ENCODE data around the gene ZNF669. TPM values are rescaled to one million over a fixed set of nuclear protein-coding genes. Genes with fewer than 3 reads are reported as not detected.

ZNF669 gene
- polyA plus RNA-seq, 3 donors = 5.1 to 8.9 (median 8.9) TPM

- H4K20me1 ChIP-seq (ENCODE audit: insufficient read depth, low read length) = no peaks in the 10 kb centered on the region
- H3K9me3 Mint-ChIP-seq = peaks cover 10 to 23% (median 17%) of the 10 kb centered on the region in 7 donors
- no peak for DNase-seq
- no peaks in the 10 kb centered on the region for H3K4me1 ChIP-seq (ENCODE audit: control insufficient read depth in 1 of 2, insufficient read depth in 2 of 2, low read length in 2 of 2)
- H3K27ac Mint-ChIP-seq = no peak overlapping the region
- H3K27me3 ChIP-seq (ENCODE audit: control insufficient read depth in 2 of 2, insufficient read depth in 2 of 2, low read length in 2 of 2) = no peaks in the 10 kb centered on the region
- H3K4me3 Mint-ChIP-seq = no peak overlapping the region
- peaks cover 1 to 5% (median 4%) of the 10 kb centered on the region in 3 donors for H3K27me3 Mint-ChIP-seq (ENCODE audit: low read depth in 3 of 3)
- H3K79me2 ChIP-seq (ENCODE audit: insufficient read depth, low read length) = no peaks in the 10 kb centered on the region
- H3K9me3 ChIP-seq (replicated peaks in 1 of 2; ENCODE audit: control insufficient read depth in 1 of 2, insufficient read depth in 1 of 2, low read length in 2 of 2) = peaks cover 8 to 15% of the 10 kb centered on the region in 2 donors
- H3K4me3 ChIP-seq (replicated peaks in 1 of 3; ENCODE audit: low read depth in 2 of 3, low read length in 3 of 3) = no peak overlapping the region
- no peak overlapping the region for H3K9ac ChIP-seq (ENCODE audit: insufficient read depth, low read length, poor library complexity, severe bottlenecking)
- WGBS (ENCODE audit: insufficient coverage) = 80% methylated on average over 12 of the region's 17 CpGs
- H3K36me3 ChIP-seq (replicated peaks in 1 of 2; ENCODE audit: control insufficient read depth in 1 of 2, insufficient read depth in 2 of 2, low read length in 2 of 2) = no peaks in the 10 kb centered on the region
- intact Hi-C loops (cut with micrococcal nuclease) = no loop called here
- H3K27ac ChIP-seq (ENCODE audit: low read depth in 1 of 2, low read length in 2 of 2) = no peak overlapping the region
- H3K36me3 Mint-ChIP-seq = no peaks in the 10 kb centered on the region
- H3K4me2 ChIP-seq (replicated peaks; ENCODE audit: extremely low read depth, low read length, poor library complexity, severe bottlenecking) = no peak overlapping the region
- no peak overlapping the region for H2AFZ ChIP-seq (ENCODE audit: insufficient read depth, low read depth, low read length, poor library complexity, severe bottlenecking)
- no peak for TF ChIP-seq CTCF (IDR thresholded peaks at IDR 0.05)
- no peaks in the 10 kb centered on the region for H3K4me1 Mint-ChIP-seq
Observed at GRCh38 chr1:247089616-247090375, 14.4 kb downstream of the ZNF669 start.

- H3K9me3 Mint-ChIP-seq = peaks cover 6 to 16% (median 14%) of the 10 kb centered on the region in 7 donors
- intact Hi-C loops (cut with micrococcal nuclease) = no loop called here
- peaks cover 2 to 8% of the 10 kb centered on the region in 2 donors for H3K9me3 ChIP-seq (replicated peaks in 1 of 2; ENCODE audit: control insufficient read depth in 1 of 2, insufficient read depth in 1 of 2, low read length in 2 of 2)
- no peaks in the 10 kb centered on the region for H3K36me3 Mint-ChIP-seq
- no peak overlapping the region for H3K27ac Mint-ChIP-seq
- no peaks in the 10 kb centered on the region for H3K36me3 ChIP-seq (replicated peaks in 1 of 2; ENCODE audit: control insufficient read depth in 1 of 2, insufficient read depth in 2 of 2, low read length in 2 of 2)
- H3K4me1 Mint-ChIP-seq = no peaks in the 10 kb centered on the region
- H3K79me2 ChIP-seq (ENCODE audit: insufficient read depth, low read length) = no peaks in the 10 kb centered on the region
- no peak overlapping the region for H3K4me3 Mint-ChIP-seq
- H3K27me3 Mint-ChIP-seq (ENCODE audit: low read depth in 3 of 3) = peaks cover 1 to 5% (median 4%) of the 10 kb centered on the region in 3 donors
- TF ChIP-seq CTCF (IDR thresholded peaks at IDR 0.05) = no peak
- H3K4me3 ChIP-seq (replicated peaks in 1 of 3; ENCODE audit: low read depth in 2 of 3, low read length in 3 of 3) = no peak overlapping the region
- H3K9ac ChIP-seq (ENCODE audit: insufficient read depth, low read length, poor library complexity, severe bottlenecking) = no peak overlapping the region
- no peaks in the 10 kb centered on the region for H4K20me1 ChIP-seq (ENCODE audit: insufficient read depth, low read length)
- H2AFZ ChIP-seq (ENCODE audit: insufficient read depth, low read depth, low read length, poor library complexity, severe bottlenecking) = no peak overlapping the region
- WGBS (ENCODE audit: insufficient coverage) = 100% methylated on average over 4 of the region's 4 CpGs
- no peak overlapping the region for H3K27ac ChIP-seq (ENCODE audit: low read depth in 1 of 2, low read length in 2 of 2)
- DNase-seq = no peak
- no peaks in the 10 kb centered on the region for H3K27me3 ChIP-seq (ENCODE audit: control insufficient read depth in 2 of 2, insufficient read depth in 2 of 2, low read length in 2 of 2)
- no peak overlapping the region for H3K4me2 ChIP-seq (replicated peaks; ENCODE audit: extremely low read depth, low read length, poor library complexity, severe bottlenecking)
- no peaks in the 10 kb centered on the region for H3K4me1 ChIP-seq (ENCODE audit: control insufficient read depth in 1 of 2, insufficient read depth in 2 of 2, low read length in 2 of 2)
Observed at GRCh38 chr1:247088967-247089366, 15.2 kb downstream of the ZNF669 start.
